Liver (tissue), 9 donors: ENCODE data around the gene NAV2. TPM values are rescaled to one million over a fixed set of nuclear protein-coding genes. Genes with fewer than 3 reads are reported as not detected.

ENCODE experiments used
- DNase-seq: peaks from one replicate; pipeline ENCODE4 v3.0.0-alpha.2; 2017; ENCODE audit warnings: low spot score
- H3K27ac ChIP-seq, 2 donors: one replicate each; pipeline ENCODE4 v1.7.0; 2013; ENCODE audit warnings: inconsistent platforms in 2 of 2, low read length in 2 of 2, control low read depth in 1 of 2, low read depth in 1 of 2, mild to moderate bottlenecking in 1 of 2
- H3K27me3 ChIP-seq, 4 donors: one replicate each; pipeline versions ENCODE4 v1.6.1 to v1.7.0; 2013; ENCODE audit warnings: low read length in 3 of 4, inconsistent platforms in 1 of 4, mild to moderate bottlenecking in 1 of 4, moderate library complexity in 1 of 4; ENCODE audit not compliant: control insufficient read depth in 4 of 4, insufficient read depth in 4 of 4
- H3K36me3 ChIP-seq, 4 donors: one replicate each; pipeline versions ENCODE4 v1.6.1 to v1.7.0; 2013; ENCODE audit warnings: low read length in 3 of 4, mild to moderate bottlenecking in 3 of 4, low read depth in 1 of 4, moderate library complexity in 1 of 4; ENCODE audit not compliant: control insufficient read depth in 4 of 4, insufficient read depth in 3 of 4
- H3K4me1 ChIP-seq, 4 donors: one replicate each; pipeline versions ENCODE4 v1.6.1 to v1.7.0; 2013; ENCODE audit warnings: low read length in 3 of 4, mild to moderate bottlenecking in 3 of 4, moderate library complexity in 1 of 4; ENCODE audit not compliant: control insufficient read depth in 4 of 4, insufficient read depth in 4 of 4
- H3K4me3 ChIP-seq, 3 donors: one replicate each; pipeline versions ENCODE4 v1.6.1 to v1.7.0; 2013; ENCODE audit warnings: low read length in 3 of 3, control low read depth in 1 of 3, low read depth in 1 of 3, mild to moderate bottlenecking in 1 of 3
- H3K9ac ChIP-seq, 2 donors: one replicate each; pipeline ENCODE4 v1.7.0; 2013; ENCODE audit warnings: low read length in 2 of 2, mild to moderate bottlenecking in 2 of 2, moderate library complexity in 2 of 2, control low read depth in 1 of 2, low read depth in 1 of 2
- H3K9me3 ChIP-seq, 4 donors: one replicate each; pipeline versions ENCODE4 v1.6.1 to v1.7.0; 2013; ENCODE audit warnings: low read length in 3 of 4; ENCODE audit not compliant: control insufficient read depth in 4 of 4
- EGR1 ChIP-seq, 2 donors: IDR thresholded peaks; 2 replicates each; pipeline ENCODE4 v1.6.1; 2016 to 2018; ENCODE audit warnings: antibody characterized with exemption in 2 of 2, low read depth in 2 of 2
- FOXA2 ChIP-seq: IDR thresholded peaks from 2 replicates; pipeline ENCODE4 v1.6.1; 2016; ENCODE audit warnings: antibody characterized with exemption
- GABPA ChIP-seq, 2 donors: IDR thresholded peaks in 1 of 2; conservative IDR thresholded peaks in 1 of 2; 2 replicates each; pipeline ENCODE4 v1.6.1; 2016; ENCODE audit warnings: antibody characterized with exemption in 2 of 2, mild to moderate bottlenecking in 1 of 2, moderate library complexity in 1 of 2
- HNF4A ChIP-seq, 2 donors: conservative IDR thresholded peaks; 2 replicates each; pipeline ENCODE4 v1.6.1; 2016; ENCODE audit warnings: antibody characterized with exemption in 2 of 2, mild to moderate bottlenecking in 2 of 2
- HNF4G ChIP-seq: IDR thresholded peaks from 2 replicates; pipeline ENCODE4 v1.6.1; 2016; ENCODE audit warnings: antibody characterized with exemption
- NR2F2 ChIP-seq: IDR thresholded peaks from 2 replicates; pipeline ENCODE4 v1.6.1; 2016; ENCODE audit warnings: antibody characterized with exemption
- RAD21 ChIP-seq, 2 donors: IDR thresholded peaks; 2 replicates each; pipeline ENCODE4 v1.6.1; 2016; ENCODE audit warnings: antibody characterized with exemption in 2 of 2, mild to moderate bottlenecking in 2 of 2
- RXRA ChIP-seq, 2 donors: IDR thresholded peaks; 2 replicates each; pipeline ENCODE4 v1.6.1; 2017 to 2018; ENCODE audit warnings: antibody characterized with exemption in 2 of 2, mild to moderate bottlenecking in 1 of 2
- SP1 ChIP-seq: IDR thresholded peaks from 2 replicates; pipeline ENCODE4 v1.6.1; 2018; ENCODE audit warnings: antibody characterized with exemption, mild to moderate bottlenecking
- TAF1 ChIP-seq: conservative IDR thresholded peaks from 2 replicates; pipeline ENCODE4 v1.6.1; 2016; ENCODE audit warnings: antibody characterized with exemption, mild to moderate bottlenecking
- YY1 ChIP-seq: IDR thresholded peaks from 2 replicates; pipeline ENCODE4 v1.6.1; 2016; ENCODE audit warnings: antibody characterized with exemption, mild to moderate bottlenecking
- WGBS: extraction: QIAGEN DNeasy Blood & Tissue Kit; methylation state at CpG from one replicate; pipeline ENCODE4 v1.1.7; 2013; 5-methylcytosine and 5-hydroxymethylcytosine counted together
- polyA plus RNA-seq, 2 donors: library from polyadenylated mRNA; stranded (reverse) in 1 of 2; unstranded in 1 of 2; fragments of 200-250 nt in 1 of 2; fragments of >200 nt in 1 of 2; fragmentation: Nextera tagmentation in 1 of 2; extraction: Ambion mirVana in 1 of 2; gene quantifications; one replicate each; pipeline versions ENCODE4 v1.2.1 to v1.2.3, GENCODE V29; 2013 to 2015
- total RNA-seq, 2 donors: library from RNA; depleted of rRNA; stranded (reverse); fragments of >200 nt; gene quantifications; one replicate each; pipeline ENCODE4 v1.2.3, GENCODE V29; 2014
- TF ChIP-seq, protein P1 (sequence below): fragments of 150-350 bp; IDR thresholded peaks from 2 replicates; pipeline ENCODE4 v1.5.1; 2017; ENCODE audit warnings: improper control_type of control experiment, low read depth, low read length; ENCODE audit not compliant: missing input control
- TF ChIP-seq, protein P2 (sequence below): IDR thresholded peaks from 2 replicates; pipeline ENCODE4 v1.6.1; 2016; ENCODE audit warnings: antibody characterized with exemption, mild to moderate bottlenecking
- TF ChIP-seq, protein P3 (sequence below): IDR thresholded peaks from 2 replicates; pipeline ENCODE4 v1.6.1; 2016; ENCODE audit warnings: antibody characterized with exemption
- donor health status: healthy.
- donor health status: healthy.
- donor health status: healthy.
- donor health status: healthy.
- donor health status: healthy.

The NAV2 gene
- total and polyA plus RNA-seq, 4 donors, result 6.3 to 20.5 (median 11.6) TPM

DNA sequence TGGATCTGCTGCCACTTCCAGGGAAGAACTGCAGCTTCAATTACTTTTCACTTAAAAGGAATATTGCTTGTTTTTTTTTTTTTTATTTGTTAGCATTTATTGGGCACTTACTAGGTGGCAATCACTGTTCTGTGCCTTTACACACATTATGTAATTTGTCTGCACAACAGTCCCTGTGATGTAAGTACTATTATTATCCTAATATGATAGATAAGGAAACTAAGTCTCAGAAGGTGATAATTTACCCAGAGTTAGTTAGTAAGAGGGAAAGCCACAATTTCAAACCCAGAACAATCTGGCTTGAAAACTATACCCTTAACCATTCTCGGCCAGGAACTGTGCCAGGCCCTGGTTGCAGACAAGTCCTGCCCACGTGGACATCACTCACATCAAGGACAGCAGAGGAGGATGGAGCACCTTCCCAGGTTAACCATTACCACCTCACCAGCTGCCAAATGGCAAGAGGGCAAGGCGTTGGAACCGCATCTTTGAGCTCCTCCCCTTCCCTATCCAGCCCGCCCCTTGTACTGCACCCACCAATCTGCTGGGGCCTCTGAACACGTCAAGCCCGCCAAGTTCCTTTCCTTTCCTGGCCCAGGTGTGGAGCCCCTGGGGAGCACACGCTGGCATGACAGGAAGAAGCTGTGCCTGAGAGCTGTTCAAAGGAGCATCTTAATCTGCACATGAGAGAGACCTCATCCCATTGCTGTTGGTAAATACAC is 78.4 kb downstream of the NAV2 start (continued):
- TF ChIP-seq RXRA (IDR thresholded peaks at IDR 0.05) (peak in 1 of 2 donors; percentile 89), NR2F2 (no peak), RAD21 (IDR thresholded peaks at IDR 0.05) (peak in 1 of 2 donors; percentile 22), EGR1 (IDR thresholded peaks at IDR 0.05; ENCODE audit: low read depth in 2 of 2) (no peak), HNF4G (no peak)
- TF ChIP-seq, protein P1, sequence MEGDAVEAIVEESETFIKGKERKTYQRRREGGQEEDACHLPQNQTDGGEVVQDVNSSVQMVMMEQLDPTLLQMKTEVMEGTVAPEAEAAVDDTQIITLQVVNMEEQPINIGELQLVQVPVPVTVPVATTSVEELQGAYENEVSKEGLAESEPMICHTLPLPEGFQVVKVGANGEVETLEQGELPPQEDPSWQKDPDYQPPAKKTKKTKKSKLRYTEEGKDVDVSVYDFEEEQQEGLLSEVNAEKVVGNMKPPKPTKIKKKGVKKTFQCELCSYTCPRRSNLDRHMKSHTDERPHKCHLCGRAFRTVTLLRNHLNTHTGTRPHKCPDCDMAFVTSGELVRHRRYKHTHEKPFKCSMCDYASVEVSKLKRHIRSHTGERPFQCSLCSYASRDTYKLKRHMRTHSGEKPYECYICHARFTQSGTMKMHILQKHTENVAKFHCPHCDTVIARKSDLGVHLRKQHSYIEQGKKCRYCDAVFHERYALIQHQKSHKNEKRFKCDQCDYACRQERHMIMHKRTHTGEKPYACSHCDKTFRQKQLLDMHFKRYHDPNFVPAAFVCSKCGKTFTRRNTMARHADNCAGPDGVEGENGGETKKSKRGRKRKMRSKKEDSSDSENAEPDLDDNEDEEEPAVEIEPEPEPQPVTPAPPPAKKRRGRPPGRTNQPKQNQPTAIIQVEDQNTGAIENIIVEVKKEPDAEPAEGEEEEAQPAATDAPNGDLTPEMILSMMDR, result no peak

DNA sequence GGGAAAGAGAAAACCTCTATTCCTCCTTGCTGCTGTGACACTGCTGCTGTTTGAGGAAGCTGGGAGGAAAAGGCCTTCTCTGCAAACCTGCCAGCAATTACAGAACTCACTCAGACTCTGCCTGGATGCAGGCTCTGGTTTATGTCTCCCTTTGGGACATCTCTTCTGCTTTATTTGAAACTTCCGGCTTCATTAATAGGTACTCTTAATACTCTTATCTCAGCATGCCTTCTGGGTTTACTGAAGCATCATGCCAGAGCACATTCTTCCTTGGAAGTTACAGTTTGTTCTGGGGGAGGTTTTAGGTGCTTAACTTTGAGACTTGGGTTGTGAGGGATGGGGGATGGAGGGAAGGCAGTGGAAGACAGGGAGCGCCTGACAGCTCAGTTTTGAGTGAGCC is 79.9 kb downstream of the NAV2 start:
- WGBS, result 78% methylated on average over 2 of the region's 2 CpGs
- DNase-seq, result no peak
- Histone ChIP-seq H3K4me1 (peaks cover 4 to 30% (median 22%) of the 10 kb centered on the region in 4 donors), H3K9ac (no peak overlapping the region), H3K27ac (no peak overlapping the region), H3K4me3 (no peak overlapping the region), H3K9me3 (no peaks in the 10 kb centered on the region), H3K36me3 (no peaks in the 10 kb centered on the region), H3K27me3 (no peaks in the 10 kb centered on the region)
- peak; percentile 14 for TF ChIP-seq SP1
- TF ChIP-seq NR2F2, result peak; percentile 43
- peak in 1 of 2 donors; percentile 15 for TF ChIP-seq RXRA (IDR thresholded peaks at IDR 0.05)
- no peak for TF ChIP-seq TAF1
- TF ChIP-seq, protein P2, sequence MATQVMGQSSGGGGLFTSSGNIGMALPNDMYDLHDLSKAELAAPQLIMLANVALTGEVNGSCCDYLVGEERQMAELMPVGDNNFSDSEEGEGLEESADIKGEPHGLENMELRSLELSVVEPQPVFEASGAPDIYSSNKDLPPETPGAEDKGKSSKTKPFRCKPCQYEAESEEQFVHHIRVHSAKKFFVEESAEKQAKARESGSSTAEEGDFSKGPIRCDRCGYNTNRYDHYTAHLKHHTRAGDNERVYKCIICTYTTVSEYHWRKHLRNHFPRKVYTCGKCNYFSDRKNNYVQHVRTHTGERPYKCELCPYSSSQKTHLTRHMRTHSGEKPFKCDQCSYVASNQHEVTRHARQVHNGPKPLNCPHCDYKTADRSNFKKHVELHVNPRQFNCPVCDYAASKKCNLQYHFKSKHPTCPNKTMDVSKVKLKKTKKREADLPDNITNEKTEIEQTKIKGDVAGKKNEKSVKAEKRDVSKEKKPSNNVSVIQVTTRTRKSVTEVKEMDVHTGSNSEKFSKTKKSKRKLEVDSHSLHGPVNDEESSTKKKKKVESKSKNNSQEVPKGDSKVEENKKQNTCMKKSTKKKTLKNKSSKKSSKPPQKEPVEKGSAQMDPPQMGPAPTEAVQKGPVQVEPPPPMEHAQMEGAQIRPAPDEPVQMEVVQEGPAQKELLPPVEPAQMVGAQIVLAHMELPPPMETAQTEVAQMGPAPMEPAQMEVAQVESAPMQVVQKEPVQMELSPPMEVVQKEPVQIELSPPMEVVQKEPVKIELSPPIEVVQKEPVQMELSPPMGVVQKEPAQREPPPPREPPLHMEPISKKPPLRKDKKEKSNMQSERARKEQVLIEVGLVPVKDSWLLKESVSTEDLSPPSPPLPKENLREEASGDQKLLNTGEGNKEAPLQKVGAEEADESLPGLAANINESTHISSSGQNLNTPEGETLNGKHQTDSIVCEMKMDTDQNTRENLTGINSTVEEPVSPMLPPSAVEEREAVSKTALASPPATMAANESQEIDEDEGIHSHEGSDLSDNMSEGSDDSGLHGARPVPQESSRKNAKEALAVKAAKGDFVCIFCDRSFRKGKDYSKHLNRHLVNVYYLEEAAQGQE, result no peak

DNA sequence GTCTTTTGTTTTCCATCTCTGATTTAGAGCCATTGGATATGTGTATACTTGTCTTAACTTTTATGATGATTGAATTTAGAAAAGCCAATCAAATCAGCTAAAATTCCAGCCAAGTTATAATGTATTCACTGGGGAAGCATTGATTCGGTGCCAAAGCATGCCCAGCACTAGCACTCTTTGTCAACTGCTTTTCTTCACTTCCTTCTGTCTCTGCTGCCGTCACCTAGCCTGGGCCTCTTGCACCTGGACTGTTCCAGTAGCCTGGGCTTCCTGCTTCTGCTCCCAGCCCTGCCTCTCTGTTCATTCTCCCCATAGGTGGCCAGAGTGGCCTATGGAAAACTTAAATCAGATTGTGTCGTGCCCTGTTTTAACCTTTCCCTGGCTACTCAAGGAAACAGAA is 80.7 kb downstream of the NAV2 start:
- DNase-seq, result no peak
- Histone ChIP-seq H3K9ac (no peak overlapping the region), H3K27me3 (no peaks in the 10 kb centered on the region), H3K36me3 (no peaks in the 10 kb centered on the region), H3K4me3 (no peak overlapping the region), H3K27ac (no peak overlapping the region), H3K4me1 (peaks cover 4 to 30% (median 22%) of the 10 kb centered on the region in 4 donors), H3K9me3 (no peaks in the 10 kb centered on the region)
- WGBS, result 80% methylated on average over 3 of the region's 3 CpGs
- TF ChIP-seq HNF4A (conservative IDR thresholded peaks at IDR 0.05) (no peak), NR2F2 (no peak), RXRA (IDR thresholded peaks at IDR 0.05) (no peak), YY1 (no peak), FOXA2 (no peak), GABPA (IDR thresholded peaks at IDR 0.05 in 1 of 2, conservative IDR thresholded peaks at IDR 0.05 in 1 of 2) (no peak), TAF1 (no peak)
- TF ChIP-seq, protein P2, result no peak
- TF ChIP-seq, protein P3, sequence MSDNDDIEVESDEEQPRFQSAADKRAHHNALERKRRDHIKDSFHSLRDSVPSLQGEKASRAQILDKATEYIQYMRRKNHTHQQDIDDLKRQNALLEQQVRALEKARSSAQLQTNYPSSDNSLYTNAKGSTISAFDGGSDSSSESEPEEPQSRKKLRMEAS, result no peak
